Hepatocyte (in vitro differentiated cells): ENCODE measurements around the gene DSG4. TPM values are rescaled to one million over a fixed set of nuclear protein-coding genes. Genes with fewer than 3 reads are reported as not detected.

ENCODE experiments used
- DNase-seq: peaks from one replicate; pipeline ENCODE4 v3.0.0-alpha.2; 2016; ENCODE audit warnings: low spot score
- H2AFZ ChIP-seq: fragments of 200-600 bp; sonication (generic); 2 replicates; pipeline ENCODE4 v1.6.0; 2016; ENCODE audit warnings: antibody characterized with exemption, mild to moderate bottlenecking
- H3K27ac ChIP-seq: fragments of 200-600 bp; sonication (generic); 2 replicates; pipeline ENCODE4 v1.5.1; 2016; ENCODE audit warnings: mild to moderate bottlenecking
- H3K27me3 ChIP-seq: fragments of 200-600 bp; sonication (generic); 2 replicates; pipeline ENCODE4 v1.6.1; 2016
- H3K36me3 ChIP-seq: fragments of 200-600 bp; sonication (generic); replicated peaks from 2 replicates; pipeline ENCODE4 v1.5.1; 2016; ENCODE audit warnings: low read depth; ENCODE audit not compliant: insufficient read depth
- H3K4me1 ChIP-seq: fragments of 200-600 bp; sonication (generic); 2 replicates; pipeline ENCODE4 v1.5.1; 2016; ENCODE audit warnings: mild to moderate bottlenecking, moderate library complexity; ENCODE audit not compliant: insufficient read depth
- H3K4me2 ChIP-seq: fragments of 200-600 bp; sonication (generic); 2 replicates; pipeline ENCODE4 v1.6.0; 2016
- H3K4me3 ChIP-seq: fragments of 200-600 bp; sonication (generic); 2 replicates; pipeline ENCODE4 v1.5.1; 2016; ENCODE audit warnings: mild to moderate bottlenecking
- H3K79me2 ChIP-seq: fragments of 200-600 bp; sonication (generic); 2 replicates; pipeline ENCODE4 v1.6.0; 2017; ENCODE audit warnings: mild to moderate bottlenecking
- H3K9me2 ChIP-seq: fragments of 200-600 bp; sonication (generic); replicated peaks from 2 replicates; pipeline ENCODE4 v1.6.0; 2017; ENCODE audit warnings: mild to moderate bottlenecking; ENCODE audit not compliant: insufficient read depth
- H3K9me3 ChIP-seq: fragments of 200-600 bp; sonication (generic); 2 replicates; pipeline ENCODE4 v1.5.1; 2016; ENCODE audit warnings: low read depth, mild to moderate bottlenecking
- H4K20me1 ChIP-seq: fragments of 200-600 bp; sonication (generic); 2 replicates; pipeline ENCODE4 v1.6.0; 2016; ENCODE audit warnings: mild to moderate bottlenecking; ENCODE audit not compliant: insufficient read depth, poor library complexity, severe bottlenecking
- CTCF ChIP-seq: fragments of 200-600 bp; sonication (generic); IDR thresholded peaks from 2 replicates; pipeline ENCODE4 v1.5.1; 2016; ENCODE audit warnings: antibody characterized with exemption, mild to moderate bottlenecking; ENCODE audit not compliant: poor library complexity
- EZH2 ChIP-seq: fragments of 200-600 bp; sonication (generic); IDR thresholded peaks from 2 replicates; pipeline ENCODE4 v1.6.1; 2016; ENCODE audit warnings: antibody characterized with exemption, mild to moderate bottlenecking, borderline replicate concordance
- EZH2phosphoT487 ChIP-seq: fragments of 200-600 bp; sonication (generic); IDR thresholded peaks from one replicate; pipeline ENCODE4 v1.6.1; 2018; ENCODE audit warnings: antibody characterized with exemption, mild to moderate bottlenecking, low read depth, moderate library complexity; ENCODE audit not compliant: unreplicated experiment, severe bottlenecking
- WGBS: methylation state at CpG from one replicate; pipeline ENCODE4 v1.1.6; 2016; ENCODE audit warnings: low lambda C conversion rate; ENCODE audit errors: missing lambda C conversion rate; 5-methylcytosine and 5-hydroxymethylcytosine counted together
- polyA plus RNA-seq: library from polyadenylated mRNA; unstranded; fragments of >200 nt; fragmentation: Nextera tagmentation; extraction: Ambion mirVana; gene quantifications from 2 replicates; pipeline ENCODE4 v1.2.1, GENCODE V29; 2016
- total RNA-seq: library from RNA; depleted of rRNA; stranded (reverse); fragments of >200 nt; gene quantifications from 2 replicates; pipeline ENCODE4 v1.2.3, GENCODE V29; 2014

The DSG4 gene
- total and polyA plus RNA-seq, 2 experiments from 2014 or later = 0.23 to 0.41 TPM

- H3K9me3 ChIP-seq = no peaks in the 10 kb centered on the region
- H3K4me1 ChIP-seq = no peaks in the 10 kb centered on the region
- H3K36me3 ChIP-seq = no peaks in the 10 kb centered on the region
- H3K4me2 ChIP-seq = no peak overlapping the region
- H3K4me3 ChIP-seq = no peak overlapping the region
- H3K9me2 ChIP-seq = no peaks in the 10 kb centered on the region
- H3K27me3 ChIP-seq = no peaks in the 10 kb centered on the region
- DNase-seq = no peak
- no peak overlapping the region for H2AFZ ChIP-seq
- no peaks in the 10 kb centered on the region for H4K20me1 ChIP-seq
- H3K79me2 ChIP-seq = no peaks in the 10 kb centered on the region
- H3K27ac ChIP-seq = no peak overlapping the region
- TF ChIP-seq EZH2phosphoT487 (no peak), EZH2 (no peak), CTCF (no peak)
- WGBS = 81% methylated on average over 4 of the region's 4 CpGs
Measured at GRCh38 chr18:31430072-31430471, 53.5 kb downstream of the DSG4 start.

GRCh38 chr18:31430554-31430953 lies 54.0 kb downstream of the DSG4 start:
- H3K9me3 ChIP-seq = no peaks in the 10 kb centered on the region
- H3K36me3 ChIP-seq = no peaks in the 10 kb centered on the region
- no peak overlapping the region for H3K4me3 ChIP-seq
- no peak overlapping the region for H2AFZ ChIP-seq
- no peaks in the 10 kb centered on the region for H3K4me1 ChIP-seq
- no peaks in the 10 kb centered on the region for H3K79me2 ChIP-seq
- no peak for TF ChIP-seq EZH2phosphoT487
- no peak for TF ChIP-seq EZH2
- no peak for TF ChIP-seq CTCF
- DNase-seq = no peak
- no peaks in the 10 kb centered on the region for H3K9me2 ChIP-seq
- no peaks in the 10 kb centered on the region for H4K20me1 ChIP-seq
- WGBS = 86% methylated on average over 1 of the region's 1 CpG
- no peaks in the 10 kb centered on the region for H3K27me3 ChIP-seq
- no peak overlapping the region for H3K27ac ChIP-seq
- H3K4me2 ChIP-seq = no peak overlapping the region

GRCh38 chr18:31432316-31432715 lies 55.7 kb downstream of the DSG4 start:
- TF ChIP-seq EZH2phosphoT487 = no peak
- no peak for TF ChIP-seq EZH2
- TF ChIP-seq CTCF = no peak
- Histone ChIP-seq H3K36me3 (no peaks in the 10 kb centered on the region), H3K4me1 (no peaks in the 10 kb centered on the region), H3K27me3 (no peaks in the 10 kb centered on the region), H3K9me3 (no peaks in the 10 kb centered on the region), H3K9me2 (no peaks in the 10 kb centered on the region), H3K4me3 (no peak overlapping the region), H3K79me2 (no peaks in the 10 kb centered on the region), H3K4me2 (no peak overlapping the region), H3K27ac (no peak overlapping the region), H4K20me1 (no peaks in the 10 kb centered on the region), H2AFZ (no peak overlapping the region)
- WGBS = 89% methylated on average over 1 of the region's 1 CpG
- no peak for DNase-seq

- Histone ChIP-seq H3K9me2 (no peaks in the 10 kb centered on the region), H3K27me3 (no peaks in the 10 kb centered on the region), H2AFZ (no peak overlapping the region), H4K20me1 (no peaks in the 10 kb centered on the region), H3K79me2 (no peaks in the 10 kb centered on the region), H3K36me3 (no peaks in the 10 kb centered on the region), H3K4me3 (no peak overlapping the region), H3K4me2 (no peak overlapping the region), H3K27ac (no peak overlapping the region), H3K9me3 (no peaks in the 10 kb centered on the region), H3K4me1 (no peaks in the 10 kb centered on the region)
- TF ChIP-seq EZH2phosphoT487 = no peak
- TF ChIP-seq CTCF = peak; percentile 3
- no peak for TF ChIP-seq EZH2
- 77% methylated on average over 3 of the region's 3 CpGs for WGBS
- no peak for DNase-seq
Measured at GRCh38 chr18:31436825-31437224, 60.2 kb downstream of the DSG4 start.
